Common myeloid progenitor, CD34-positive (primary cell): ENCODE results near the gene SH3GL1.
A peak's percentile ranks its signal among the peaks of the same experiment; 100 is the strongest.
"Not testable (repeated sequence)": the region's sequence is repeated elsewhere in the genome, so short reads cannot be mapped to it uniquely, and the experiment has no call there.

Source experiments
- CTCF ChIA-PET: fragments of 350-600 bp; sonication (Branson Sonifier 250); formaldehyde crosslinking; loops from one replicate; lab custom pipeline; 2021; ENCODE audit warnings: antibody characterized with exemption; lab: Charles Lee
- POLR2A ChIA-PET: fragments of 350-600 bp; sonication (Branson Sonifier 250); formaldehyde crosslinking; loops from one replicate; lab custom pipeline; 2021; ENCODE audit warnings: antibody characterized with exemption; lab: Charles Lee
- DNase-seq, 3 donors: peaks; one replicate each; pipeline versions ENCODE4 v3.0.0 to v3.0.0-alpha.2; 2013
- H3K27ac ChIP-seq, 2 experiments: 1 replicate in 1 of 2; 2 replicates in 1 of 2; pipeline ENCODE4 v1.7.0; 2013; ENCODE audit warnings: inconsistent platforms in 2 of 2, low read length in 2 of 2, mild to moderate bottlenecking in 2 of 2, low read depth in 1 of 2, moderate library complexity in 1 of 2; ENCODE audit not compliant: severe bottlenecking in 2 of 2, insufficient read depth in 1 of 2, poor library complexity in 1 of 2
- H3K27me3 ChIP-seq, 5 experiments: replicated peaks in 2 of 5; 1 replicate in 3 of 5; 2 replicates in 2 of 5; pipeline versions ENCODE4 v1.6.1 to v1.7.0; 2013; ENCODE audit warnings: low read length in 4 of 5, mild to moderate bottlenecking in 2 of 5, moderate library complexity in 2 of 5, inconsistent platforms in 1 of 5; ENCODE audit not compliant: insufficient read depth in 5 of 5, control insufficient read depth in 4 of 5
- H3K36me3 ChIP-seq, 4 experiments: 1 replicate in 2 of 4; 2 replicates in 2 of 4; pipeline versions ENCODE4 v1.6.1 to v1.7.0; 2013; ENCODE audit warnings: low read length in 3 of 4, control low read depth in 1 of 4, mild to moderate bottlenecking in 1 of 4; ENCODE audit not compliant: control insufficient read depth in 4 of 4, insufficient read depth in 4 of 4
- H3K4me1 ChIP-seq, 4 experiments: 1 replicate in 3 of 4; 2 replicates in 1 of 4; pipeline versions ENCODE4 v1.6.1 to v1.7.1; 2013; ENCODE audit warnings: low read length in 3 of 4, mild to moderate bottlenecking in 3 of 4, control low read depth in 1 of 4, inconsistent platforms in 1 of 4, moderate library complexity in 1 of 4; ENCODE audit not compliant: control insufficient read depth in 4 of 4, insufficient read depth in 4 of 4; ENCODE audit errors: control extremely low read depth in 1 of 4
- H3K4me3 ChIP-seq, 7 experiments: 1 replicate in 4 of 7; 2 replicates in 3 of 7; pipeline versions ENCODE4 v1.5.1 to v1.7.0; 2013; ENCODE audit warnings: mild to moderate bottlenecking in 7 of 7, low read length in 6 of 7, moderate library complexity in 6 of 7, inconsistent platforms in 2 of 7, low read depth in 2 of 7, control low read depth in 1 of 7; ENCODE audit not compliant: insufficient read depth in 4 of 7, control insufficient read depth in 1 of 7; ENCODE audit errors: extremely low read depth in 1 of 7
- H3K9me3 ChIP-seq, 5 experiments: 1 replicate in 4 of 5; 2 replicates in 1 of 5; pipeline versions ENCODE4 v1.6.1 to v1.7.1; 2013; ENCODE audit warnings: low read length in 4 of 5, mild to moderate bottlenecking in 2 of 5, inconsistent platforms in 1 of 5, low read depth in 1 of 5, moderate library complexity in 1 of 5; ENCODE audit not compliant: control insufficient read depth in 4 of 5, insufficient read depth in 2 of 5; ENCODE audit errors: control extremely low read depth in 1 of 5
- WGBS: methylation state at CpG from one replicate; pipeline ENCODE4 v1.1.5; 2013; ENCODE audit not compliant: insufficient coverage; 5-methylcytosine and 5-hydroxymethylcytosine counted together

SH3GL1 gene

GRCh38 chr19:4354282-4354681 is 46.1 kb downstream of the SH3GL1 start:
- CTCF ChIA-PET, result interaction anchor here (0.9 to 4.8 kb wide), 4 partner anchors 8 to 87 kb away, joined by 3 to 62 read pairs (median 8); partner anchors contain the start of genes MPND and SHD
- H3K27ac ChIP-seq, result no peak overlapping the region
- 98% methylated on average over 6 of the region's 12 CpGs for WGBS
- H3K4me1 ChIP-seq, result peaks cover 0 to 2% (median 0%) of the 10 kb centered on the region in 4 experiments
- no peak for DNase-seq
- no peak overlapping the region for H3K4me3 ChIP-seq
- no peaks in the 10 kb centered on the region for H3K9me3 ChIP-seq
- POLR2A ChIA-PET, result no interaction called here
- H3K36me3 ChIP-seq, result peaks cover under 1 to 54% (median 20%) of the 10 kb centered on the region in 4 experiments
- H3K27me3 ChIP-seq, result no peaks in the 10 kb centered on the region

DNA sequence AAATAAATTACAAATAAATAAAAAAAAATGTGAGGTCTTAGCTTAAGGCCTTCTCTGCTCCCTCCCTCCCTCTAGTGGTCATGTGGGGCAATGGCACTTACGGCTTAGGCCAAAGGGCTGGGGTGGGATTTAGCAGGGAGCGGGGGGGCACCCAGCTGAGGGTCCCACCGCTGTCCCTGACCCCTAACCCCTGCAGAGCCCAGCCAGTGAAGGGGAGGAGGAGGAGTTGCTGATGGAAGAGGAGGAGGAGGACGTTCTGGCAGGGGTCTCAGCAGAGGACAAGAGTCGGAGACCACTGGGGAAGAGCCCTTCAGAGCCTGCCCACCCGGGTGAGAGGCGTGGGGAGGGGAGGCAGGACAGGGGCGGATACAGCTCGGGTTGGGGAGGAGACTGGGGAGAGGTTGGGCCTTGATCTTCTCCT is 47.6 kb downstream of the SH3GL1 start:
- Histone ChIP-seq H3K4me3 (no peak overlapping the region), H3K4me1 (peaks cover 0 to 2% (median under 1%) of the 10 kb centered on the region in 4 experiments), H3K36me3 (peaks cover 0 to 43% (median 12%) of the 10 kb centered on the region in 4 experiments), H3K27ac (no peak overlapping the region), H3K9me3 (no peaks in the 10 kb centered on the region), H3K27me3 (no peaks in the 10 kb centered on the region)
- 70% methylated on average over 4 of the region's 9 CpGs for WGBS
- ChIA-PET CTCF (interaction anchor here (0.7 to 4.8 kb wide), 18 partner anchors 9 to 195 kb away, joined by 3 to 62 read pairs (median 6); partner anchors contain the start of genes CHAF1A, MPND and SH3GL1), POLR2A (interaction anchor here (1.1 kb wide), 1 partner anchor 85 kb away, joined by 7 read pairs; no protein-coding TSS in a partner anchor)
- peak; percentile 78 to 89 (median 80) for DNase-seq

- Histone ChIP-seq H3K27ac (no peak overlapping the region), H3K36me3 (peaks cover 0 to 33% (median 8%) of the 10 kb centered on the region in 4 experiments), H3K9me3 (no peaks in the 10 kb centered on the region), H3K4me1 (peaks cover 0 to 8% (median 5%) of the 10 kb centered on the region in 4 experiments), H3K4me3 (no peak overlapping the region), H3K27me3 (no peaks in the 10 kb centered on the region)
- ChIA-PET CTCF (interaction anchor here (1.0 to 1.7 kb wide), 2 partner anchors 14 to 83 kb away, joined by 4 to 8 read pairs; no protein-coding TSS in a partner anchor), POLR2A (no interaction called here)
- 100% methylated on average over 9 of the region's 9 CpGs for WGBS
- no peak for DNase-seq
Observed at GRCh38 chr19:4350726-4351125, 49.6 kb downstream of the SH3GL1 start.

DNA sequence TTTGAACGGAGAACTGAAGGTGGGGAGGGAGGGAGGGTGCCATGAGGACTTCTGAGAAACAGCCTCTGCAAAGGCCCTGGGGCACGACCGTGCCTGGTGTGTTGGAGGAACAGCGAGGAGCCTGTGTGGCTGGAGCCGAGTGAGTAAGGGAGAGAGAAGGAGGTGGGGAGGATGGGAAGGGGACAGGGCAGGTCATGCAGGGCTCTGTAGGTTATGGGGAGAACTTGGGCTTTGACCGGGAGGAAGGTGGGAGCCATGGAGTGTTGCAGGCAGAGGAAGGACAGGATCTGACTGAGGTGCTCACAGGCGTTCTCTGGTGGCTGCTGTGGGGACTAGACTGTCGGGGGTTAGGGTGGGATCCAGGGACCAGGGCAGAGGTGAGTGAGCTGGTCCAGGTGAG is 50.2 kb downstream of the SH3GL1 start:
- whole genome bisulfite sequencing, result 96% methylated on average over 8 of the region's 8 CpGs
- Histone ChIP-seq H3K4me1 (peaks cover 0 to 8% (median 5%) of the 10 kb centered on the region in 4 experiments), H3K36me3 (peaks cover 0 to 35% (median 10%) of the 10 kb centered on the region in 4 experiments), H3K27ac (no peak overlapping the region), H3K4me3 (no peak overlapping the region), H3K27me3 (no peaks in the 10 kb centered on the region), H3K9me3 (no peaks in the 10 kb centered on the region)
- no peak for DNase-seq
- ChIA-PET CTCF (interaction anchor here (1.0 to 1.7 kb wide), 2 partner anchors 15 to 83 kb away, joined by 4 to 8 read pairs; no protein-coding TSS in a partner anchor), POLR2A (no interaction called here)

DNA sequence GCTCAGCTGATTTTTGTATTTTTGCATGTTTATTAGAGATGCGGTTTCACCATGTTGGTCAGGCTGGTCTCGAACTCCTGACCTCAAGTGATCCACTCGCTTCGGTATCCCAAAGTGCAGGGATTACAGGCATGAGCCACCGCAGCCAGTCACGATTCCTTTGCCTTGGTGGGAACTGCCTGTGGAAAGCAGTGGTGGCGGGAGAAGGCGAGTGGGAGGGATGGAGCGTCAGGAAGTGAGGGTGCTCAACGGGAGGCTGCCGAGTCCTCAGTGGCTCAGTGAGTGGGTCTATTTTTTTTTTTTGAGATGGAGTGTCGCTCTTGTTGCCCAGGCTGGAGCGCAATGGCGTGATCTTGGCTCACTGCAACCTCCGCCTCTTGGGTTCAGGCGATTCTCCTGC is 51.1 kb downstream of the SH3GL1 start:
- 92% methylated on average over 7 of the region's 16 CpGs for WGBS
- CTCF ChIA-PET, result interaction anchor here (1.7 to 4.4 kb wide), 2 partner anchors 82 kb away, joined by 8 to 19 read pairs; no protein-coding TSS in a partner anchor
- H3K36me3 ChIP-seq, result peaks cover 0 to 27% (median 7%) of the 10 kb centered on the region in 4 experiments
- H3K27me3 ChIP-seq, DNase-seq, POLR2A ChIA-PET, H3K27ac ChIP-seq, H3K4me3 ChIP-seq, H3K9me3 ChIP-seq: not testable (repeated sequence)
- peaks cover 0 to 11% (median 8%) of the 10 kb centered on the region in 4 experiments for H3K4me1 ChIP-seq

DNA sequence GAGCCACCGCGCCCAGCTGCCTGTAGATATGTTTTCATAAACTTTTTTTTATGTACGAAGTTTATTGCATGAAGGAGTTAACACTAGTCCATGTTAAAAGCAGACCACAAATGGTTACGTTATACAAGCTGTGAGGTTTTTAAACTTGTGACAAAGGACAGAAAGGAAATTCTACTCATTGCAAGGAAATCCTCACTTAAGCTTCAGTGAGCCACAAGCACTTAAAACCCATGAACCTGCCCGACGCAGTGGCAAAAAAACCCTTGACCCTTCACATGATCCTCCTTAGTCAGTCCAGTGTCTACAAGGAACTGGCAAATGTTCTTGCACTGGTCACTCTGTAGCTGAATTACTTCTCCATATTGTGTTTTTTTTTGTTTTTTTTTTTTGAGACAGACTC is 52.8 kb downstream of the SH3GL1 start:
- ChIA-PET POLR2A (interaction anchor here (1.1 kb wide), 1 partner anchor 80 kb away, joined by 5 read pairs; no protein-coding TSS in a partner anchor), CTCF (interaction anchor here (1.2 to 4.4 kb wide), 3 partner anchors 11 to 80 kb away, joined by 5 to 19 read pairs (median 5); no protein-coding TSS in a partner anchor)
- no peaks in the 10 kb centered on the region for H3K9me3 ChIP-seq
- peaks cover 0 to 21% (median 5%) of the 10 kb centered on the region in 4 experiments for H3K36me3 ChIP-seq
- WGBS, result 14% methylated on average over 4 of the region's 6 CpGs
- no peak overlapping the region for H3K27ac ChIP-seq
- H3K4me1 ChIP-seq, result peaks cover 0 to 20% (median 16%) of the 10 kb centered on the region in 4 experiments
- H3K27me3 ChIP-seq, result no peaks in the 10 kb centered on the region
- DNase-seq, result peak in 2 of 3 donors; percentile 68 to 81
- peak overlapping the region in 1 of 7 experiments; percentile 52 for H3K4me3 ChIP-seq

DNA sequence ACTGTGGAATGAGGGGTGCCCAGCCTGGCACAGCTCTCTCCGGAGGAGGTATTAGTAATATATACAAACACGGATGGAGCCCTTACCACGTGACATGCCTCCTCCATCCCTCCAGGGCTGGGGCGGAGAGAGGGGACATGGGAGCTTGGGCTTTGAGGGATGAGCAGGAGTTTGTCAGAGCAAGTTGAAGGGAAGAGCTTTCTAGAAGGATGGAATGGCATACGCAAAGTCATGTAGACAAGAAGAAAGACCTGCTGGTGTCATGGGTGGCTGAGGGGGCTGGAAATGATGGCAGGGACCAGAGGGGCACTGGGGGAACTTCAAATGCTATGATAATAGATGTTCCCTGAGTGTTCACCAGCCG is 54.3 kb downstream of the SH3GL1 start:
- Histone ChIP-seq H3K4me1 (peaks cover 0 to 25% (median 22%) of the 10 kb centered on the region in 4 experiments), H3K4me3 (no peak overlapping the region), H3K36me3 (peaks cover 0 to 21% (median 5%) of the 10 kb centered on the region in 4 experiments), H3K9me3 (no peaks in the 10 kb centered on the region), H3K27ac (no peak overlapping the region), H3K27me3 (no peaks in the 10 kb centered on the region)
- POLR2A ChIA-PET, result interaction anchor here (1.1 kb wide), 1 partner anchor 8 kb away, joined by 4 read pairs; no protein-coding TSS in a partner anchor
- 91% methylated on average over 6 of the region's 6 CpGs for WGBS
- no peak for DNase-seq
- CTCF ChIA-PET, result interaction anchor here (4.4 kb wide), 1 partner anchor 78 kb away, joined by 19 read pairs; no protein-coding TSS in a partner anchor
